Progenitor cell of endocrine pancreas (in vitro differentiated cells): Measurements from ENCODE around the gene LYSMD4. TPM values are rescaled to one million over a fixed set of nuclear protein-coding genes. Genes with fewer than 3 reads are reported as not detected.

Experiments
- DNase-seq: peaks from one replicate; pipeline ENCODE4 v3.0.0; 2021; ENCODE audit warnings: low spot score; ENCODE audit not compliant: unreplicated experiment
- H3K27ac Mint-ChIP-seq: 2 replicates; pipeline ENCODE4 v1.8.0; 2021; ENCODE audit warnings: mild to moderate bottlenecking, moderate library complexity, mixed read lengths
- H3K27me3 Mint-ChIP-seq: 2 replicates; pipeline ENCODE4 v1.8.0; 2021; ENCODE audit warnings: mixed read lengths
- H3K36me3 Mint-ChIP-seq: 2 replicates; pipeline ENCODE4 v1.8.0; 2022; ENCODE audit warnings: mixed read lengths; ENCODE audit not compliant: insufficient read depth
- H3K4me1 Mint-ChIP-seq: 2 replicates; pipeline ENCODE4 v1.8.0; 2021; ENCODE audit warnings: low read depth, mixed read lengths
- H3K4me3 Mint-ChIP-seq: 2 replicates; pipeline ENCODE4 v1.8.0; 2021; ENCODE audit warnings: low read depth, mild to moderate bottlenecking, moderate library complexity, mixed read lengths
- H3K9me3 Mint-ChIP-seq: 2 replicates; pipeline ENCODE4 v1.8.0; 2021; ENCODE audit warnings: low read depth, mixed read lengths
- total RNA-seq: library from RNA; stranded (reverse); gene quantifications from 2 replicates; pipeline ENCODE4 v1.2.1, GENCODE V29; 2021
- TF ChIP-seq, protein P1 (sequence below): fragments of 200-600 bp; sonication (generic); IDR thresholded peaks from one replicate; pipeline ENCODE4 v1.5.0; 2021; ENCODE audit warnings: antibody characterized with exemption, mild to moderate bottlenecking; ENCODE audit not compliant: unreplicated experiment

Gene LYSMD4
- total RNA-seq, 1 donor from 2014 or later: 17.9 TPM

DNA sequence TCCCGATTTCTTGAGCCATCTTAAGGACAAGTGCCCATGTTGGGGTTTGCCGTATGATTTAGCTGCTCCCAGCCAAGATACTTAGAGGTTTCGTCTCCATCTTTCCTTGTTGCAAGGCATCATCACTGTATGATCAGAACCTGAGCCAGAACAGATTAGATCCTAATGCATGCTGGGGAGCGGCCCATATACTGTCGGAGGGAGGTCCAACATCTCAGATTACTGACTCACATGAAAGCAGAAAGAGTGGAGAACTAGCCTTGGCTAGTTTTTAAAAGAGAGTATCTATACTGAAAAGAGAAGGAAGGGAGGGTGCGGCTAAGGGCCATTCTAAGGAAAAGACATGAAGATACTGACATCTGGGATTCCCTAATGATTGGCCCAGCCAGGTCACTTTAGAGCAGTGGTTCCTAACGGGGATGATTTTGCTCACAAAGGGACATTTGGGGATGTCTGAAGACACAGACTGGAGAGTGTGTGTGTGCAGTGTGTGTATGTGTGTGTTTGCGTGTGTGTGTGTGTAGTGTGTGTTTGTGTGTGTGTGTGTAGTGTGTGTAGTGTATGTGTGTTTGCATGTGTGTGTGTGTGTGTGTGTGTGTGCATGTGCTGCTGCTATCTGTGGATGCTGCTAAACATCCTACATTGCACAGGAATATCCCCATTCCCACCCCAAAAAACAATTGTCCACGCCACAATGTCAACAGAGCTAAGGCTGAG lies 12.3 kb upstream of the LYSMD4 start:
- TF ChIP-seq, protein P1, sequence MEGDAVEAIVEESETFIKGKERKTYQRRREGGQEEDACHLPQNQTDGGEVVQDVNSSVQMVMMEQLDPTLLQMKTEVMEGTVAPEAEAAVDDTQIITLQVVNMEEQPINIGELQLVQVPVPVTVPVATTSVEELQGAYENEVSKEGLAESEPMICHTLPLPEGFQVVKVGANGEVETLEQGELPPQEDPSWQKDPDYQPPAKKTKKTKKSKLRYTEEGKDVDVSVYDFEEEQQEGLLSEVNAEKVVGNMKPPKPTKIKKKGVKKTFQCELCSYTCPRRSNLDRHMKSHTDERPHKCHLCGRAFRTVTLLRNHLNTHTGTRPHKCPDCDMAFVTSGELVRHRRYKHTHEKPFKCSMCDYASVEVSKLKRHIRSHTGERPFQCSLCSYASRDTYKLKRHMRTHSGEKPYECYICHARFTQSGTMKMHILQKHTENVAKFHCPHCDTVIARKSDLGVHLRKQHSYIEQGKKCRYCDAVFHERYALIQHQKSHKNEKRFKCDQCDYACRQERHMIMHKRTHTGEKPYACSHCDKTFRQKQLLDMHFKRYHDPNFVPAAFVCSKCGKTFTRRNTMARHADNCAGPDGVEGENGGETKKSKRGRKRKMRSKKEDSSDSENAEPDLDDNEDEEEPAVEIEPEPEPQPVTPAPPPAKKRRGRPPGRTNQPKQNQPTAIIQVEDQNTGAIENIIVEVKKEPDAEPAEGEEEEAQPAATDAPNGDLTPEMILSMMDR: no peak
- H3K4me3 Mint-ChIP-seq: no peak overlapping the region
- H3K9me3 Mint-ChIP-seq: no peaks in the 10 kb centered on the region

DNA sequence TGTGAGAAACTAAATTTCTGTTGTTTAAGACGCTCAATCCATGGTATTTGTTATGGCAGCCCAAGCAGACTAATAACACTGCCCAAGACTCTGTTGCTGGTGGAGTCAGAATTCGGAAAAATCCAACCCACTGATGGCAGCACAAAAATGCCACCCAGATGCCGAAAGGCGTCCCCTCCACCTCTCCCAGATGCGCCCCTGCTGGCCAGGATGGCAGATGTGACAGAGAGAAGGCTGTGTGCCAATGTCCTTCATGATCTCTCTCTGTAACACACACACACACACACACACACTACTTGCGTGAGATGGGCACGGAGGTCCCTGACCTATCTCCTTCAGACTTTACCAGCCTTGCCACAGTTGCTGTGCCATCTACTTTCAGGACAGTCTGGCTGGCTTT lies 10.9 kb upstream of the LYSMD4 start:
- Mint-ChIP-seq H3K27me3 (peaks cover 7% of the 10 kb centered on the region), H3K9me3 (no peaks in the 10 kb centered on the region), H3K4me1 (no peaks in the 10 kb centered on the region), H3K27ac (no peak overlapping the region), H3K36me3 (no peaks in the 10 kb centered on the region), H3K4me3 (no peak overlapping the region)
- DNase-seq: no peak
- TF ChIP-seq, protein P1: no peak

More for the DNA sequence above, 12.3 kb upstream of the LYSMD4 start:
- DNase-seq: no peak
- no peaks in the 10 kb centered on the region for H3K36me3 Mint-ChIP-seq
- H3K27me3 Mint-ChIP-seq: peaks cover 7% of the 10 kb centered on the region
- no peak overlapping the region for H3K27ac Mint-ChIP-seq
- no peaks in the 10 kb centered on the region for H3K4me1 Mint-ChIP-seq

DNA sequence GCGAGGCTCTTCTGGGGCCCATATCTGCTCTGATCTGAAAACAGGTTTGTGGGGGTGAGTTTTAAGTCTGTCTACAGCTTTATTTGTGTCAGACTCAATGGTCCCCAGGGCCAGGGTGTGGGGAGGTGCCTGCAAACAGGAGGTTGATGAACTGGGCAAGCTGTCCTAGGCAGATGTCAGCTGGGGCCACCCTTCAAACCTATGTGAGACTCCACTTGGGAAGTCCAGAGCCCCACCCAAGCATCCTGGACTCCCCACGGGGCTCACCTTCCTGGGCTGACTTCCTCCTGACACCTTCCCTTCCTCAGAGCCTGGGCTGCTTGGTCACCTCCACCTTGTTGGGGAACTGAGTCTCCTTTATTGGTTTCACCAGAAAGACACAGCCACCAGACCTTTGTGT lies 8.6 kb upstream of the LYSMD4 start:
- Mint-ChIP-seq H3K27ac (no peak overlapping the region), H3K9me3 (no peaks in the 10 kb centered on the region), H3K4me3 (no peak overlapping the region), H3K27me3 (peaks cover 7% of the 10 kb centered on the region), H3K36me3 (no peaks in the 10 kb centered on the region), H3K4me1 (no peaks in the 10 kb centered on the region)
- TF ChIP-seq, protein P1: no peak
- no peak for DNase-seq

DNA sequence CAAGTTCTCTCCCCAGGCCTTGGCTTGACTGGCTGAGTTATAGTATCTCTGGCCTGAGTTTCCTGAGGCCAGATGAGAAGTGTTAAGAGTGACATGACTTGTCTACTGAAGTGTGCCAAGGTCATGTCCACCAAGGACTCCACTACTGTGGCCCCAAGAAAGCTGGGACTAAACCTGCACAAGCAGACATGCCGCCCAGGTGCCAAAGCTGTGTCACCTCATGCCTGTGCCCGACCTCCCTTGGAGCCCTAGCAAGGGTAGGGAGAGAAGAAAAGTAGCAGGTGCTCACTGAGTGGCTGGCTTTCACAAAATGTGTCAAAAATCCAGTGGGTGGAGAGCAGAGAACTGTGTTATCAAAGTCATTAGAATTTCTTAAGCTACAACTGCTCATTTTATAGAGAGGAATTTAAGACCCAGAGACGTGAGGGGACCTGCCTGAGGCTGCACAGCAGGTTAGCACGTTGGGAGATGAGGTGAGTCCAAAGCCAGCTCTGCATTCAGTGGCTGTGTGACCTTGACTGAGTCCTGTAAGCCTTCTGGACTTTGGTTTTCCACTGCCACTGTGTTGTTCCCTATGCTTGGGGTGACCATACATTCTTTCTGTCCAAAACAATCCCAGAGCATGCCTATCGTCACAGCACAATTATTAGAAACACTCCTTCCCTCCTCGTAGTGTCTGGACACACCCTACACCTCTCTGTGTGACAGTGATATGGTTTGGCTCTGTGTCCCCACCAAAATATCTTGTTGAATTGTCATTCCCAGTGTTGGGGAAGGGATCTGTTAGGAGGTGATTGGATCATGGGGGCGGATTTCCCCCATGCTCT lies 5.0 kb upstream of the LYSMD4 start:
- H3K4me3 Mint-ChIP-seq: no peak overlapping the region
- H3K27me3 Mint-ChIP-seq: no peaks in the 10 kb centered on the region
- H3K36me3 Mint-ChIP-seq: peaks cover 2% of the 10 kb centered on the region
- H3K4me1 Mint-ChIP-seq: peaks cover 3% of the 10 kb centered on the region
- peaks cover 3% of the 10 kb centered on the region for H3K9me3 Mint-ChIP-seq
- H3K27ac Mint-ChIP-seq: no peak overlapping the region
- DNase-seq: no peak
- TF ChIP-seq, protein P1: no peak

DNA sequence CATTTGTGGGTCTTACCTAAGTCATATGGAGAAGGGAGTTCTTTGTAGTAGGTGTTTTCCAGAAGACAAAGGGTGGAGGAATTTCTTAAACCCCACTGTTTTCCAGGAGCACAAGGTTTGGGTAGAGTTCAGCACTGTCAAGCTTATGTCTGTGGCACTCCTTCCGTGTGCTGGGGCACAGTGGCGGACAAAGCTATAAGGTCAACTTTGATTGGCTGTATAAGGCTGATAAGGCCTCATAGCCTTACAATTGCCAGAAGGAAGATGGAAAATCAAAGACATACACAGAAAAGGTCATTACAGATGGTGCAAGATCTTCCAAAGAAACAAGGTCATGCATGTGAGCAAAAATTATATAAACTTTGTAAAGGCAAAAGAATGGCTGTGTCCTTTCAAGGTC lies 3.5 kb upstream of the LYSMD4 start:
- Mint-ChIP-seq H3K27ac (no peak overlapping the region), H3K36me3 (peaks cover 2% of the 10 kb centered on the region), H3K27me3 (no peaks in the 10 kb centered on the region), H3K9me3 (peaks cover 3% of the 10 kb centered on the region), H3K4me3 (no peak overlapping the region), H3K4me1 (peaks cover 12% of the 10 kb centered on the region)
- TF ChIP-seq, protein P1: no peak
- DNase-seq: no peak
